HEK293T (cell line): ENCODE results near the gene ANP32B.

ENCODE experiments used
- BHLHE40 ChIP-seq: fragments of 450-650 bp; IDR thresholded peaks from 2 replicates; pipeline ENCODE4 v1.6.1; 2016; ENCODE audit warnings: mild to moderate bottlenecking, moderate library complexity, borderline replicate concordance
- ELF4 ChIP-seq: fragments of 450-650 bp; IDR thresholded peaks from 2 replicates; pipeline ENCODE4 v1.6.1; 2017; ENCODE audit warnings: antibody characterized with exemption
- HDGF ChIP-seq: fragments of 450-650 bp; IDR thresholded peaks from 2 replicates; pipeline ENCODE4 v1.6.1; 2017; ENCODE audit warnings: antibody characterized with exemption, borderline replicate concordance
- L3MBTL2 ChIP-seq: fragments of 450-650 bp; conservative IDR thresholded peaks from 2 replicates; pipeline ENCODE4 v1.6.1; 2016; ENCODE audit warnings: mild to moderate bottlenecking
- TF ChIP-seq, protein P1 (sequence below): fragments of 450-650 bp; IDR thresholded peaks from 2 replicates; pipeline ENCODE4 v1.6.1; 2016

DNA sequence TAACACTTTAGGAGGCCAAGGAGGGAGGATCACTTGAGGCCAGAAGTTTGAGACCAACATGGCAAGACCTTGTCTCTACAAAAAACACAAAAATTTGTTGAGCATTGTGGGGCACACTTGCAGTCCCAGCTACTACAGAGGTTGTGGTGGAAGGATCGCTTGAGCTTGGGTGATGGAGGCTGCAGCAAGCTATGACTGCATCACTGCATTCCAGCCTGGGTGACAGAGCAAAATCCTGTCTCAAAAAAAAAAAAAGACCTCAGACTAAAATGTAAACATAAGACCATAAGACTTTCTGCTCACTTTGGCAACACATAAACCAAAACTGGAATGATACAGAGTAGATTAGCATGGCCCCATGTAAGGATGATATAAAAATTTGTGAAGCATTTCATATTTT lies 48.8 kb downstream of the ANP32B start:
- TF ChIP-seq, protein P1, sequence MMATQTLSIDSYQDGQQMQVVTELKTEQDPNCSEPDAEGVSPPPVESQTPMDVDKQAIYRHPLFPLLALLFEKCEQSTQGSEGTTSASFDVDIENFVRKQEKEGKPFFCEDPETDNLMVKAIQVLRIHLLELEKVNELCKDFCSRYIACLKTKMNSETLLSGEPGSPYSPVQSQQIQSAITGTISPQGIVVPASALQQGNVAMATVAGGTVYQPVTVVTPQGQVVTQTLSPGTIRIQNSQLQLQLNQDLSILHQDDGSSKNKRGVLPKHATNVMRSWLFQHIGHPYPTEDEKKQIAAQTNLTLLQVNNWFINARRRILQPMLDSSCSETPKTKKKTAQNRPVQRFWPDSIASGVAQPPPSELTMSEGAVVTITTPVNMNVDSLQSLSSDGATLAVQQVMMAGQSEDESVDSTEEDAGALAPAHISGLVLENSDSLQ = no peak
- TF ChIP-seq L3MBTL2 = no peak
- TF ChIP-seq BHLHE40 = no peak
- TF ChIP-seq HDGF = no peak
- no peak for TF ChIP-seq ELF4
